Fibroblast of lung (primary cell): Measurements from ENCODE around the gene TTLL10. TPM values are rescaled to one million over a fixed set of nuclear protein-coding genes. Genes with fewer than 3 reads are reported as not detected.

Experiments
- DNase-seq, 2 donors: peaks; one replicate each; pipeline versions ENCODE4 v3.0.0 to v3.0.0-alpha.2; 2010; ENCODE audit warnings: low read depth in 2 of 2
- H2AFZ ChIP-seq: 2 replicates; pipeline ENCODE4 v1.5.1; 2012; ENCODE audit warnings: low read length, control low read depth, inconsistent platforms
- H3K27ac ChIP-seq: 2 replicates; pipeline ENCODE4 v1.5.1; 2011; ENCODE audit warnings: low read length, control low read depth; ENCODE audit not compliant: insufficient read depth
- H3K27me3 ChIP-seq: 2 replicates; pipeline ENCODE4 v1.5.1; 2011; ENCODE audit warnings: mild to moderate bottlenecking, low read length; ENCODE audit not compliant: control insufficient read depth, insufficient read depth
- H3K36me3 ChIP-seq: 2 replicates; pipeline ENCODE4 v1.5.1; 2011; ENCODE audit warnings: low read length; ENCODE audit not compliant: control insufficient read depth, insufficient read depth
- H3K4me1 ChIP-seq: 2 replicates; pipeline ENCODE4 v1.5.1; 2011; ENCODE audit warnings: low read length; ENCODE audit not compliant: control insufficient read depth, insufficient read depth; ENCODE audit errors: extremely low read depth
- H3K4me2 ChIP-seq: 2 replicates; pipeline ENCODE4 v1.5.1; 2011; ENCODE audit warnings: low read length, control low read depth; ENCODE audit not compliant: insufficient read depth; ENCODE audit errors: extremely low read depth
- H3K4me3 ChIP-seq, 4 experiments: fragments of 200-600 bp in 1 of 4; sonication (generic) in 1 of 4; replicated peaks in 1 of 4; 2 replicates each; pipeline ENCODE4 v1.5.1; 2011 to 2016; ENCODE audit warnings: low read length in 4 of 4, low read depth in 3 of 4, mild to moderate bottlenecking in 3 of 4, control low read depth in 2 of 4, inconsistent platforms in 1 of 4, mixed read lengths in 1 of 4; ENCODE audit not compliant: insufficient read depth in 1 of 4; ENCODE audit errors: control extremely low read depth in 1 of 4
- H3K79me2 ChIP-seq: 2 replicates; pipeline ENCODE4 v1.5.1; 2012; ENCODE audit warnings: mild to moderate bottlenecking, low read length, inconsistent platforms; ENCODE audit not compliant: control insufficient read depth, insufficient read depth
- H3K9ac ChIP-seq: 2 replicates; pipeline ENCODE4 v1.5.1; 2011; ENCODE audit warnings: mild to moderate bottlenecking, low read length, control low read depth; ENCODE audit not compliant: insufficient read depth
- H3K9me3 ChIP-seq: 2 replicates; pipeline ENCODE4 v1.5.1; 2012; ENCODE audit warnings: low read depth, low read length; ENCODE audit not compliant: control insufficient read depth, insufficient read depth
- H4K20me1 ChIP-seq: 2 replicates; pipeline ENCODE4 v1.5.1; 2011; ENCODE audit warnings: low read length; ENCODE audit not compliant: control insufficient read depth, insufficient read depth; ENCODE audit errors: extremely low read depth
- CTCF ChIP-seq, 2 donors: IDR thresholded peaks in 1 of 2; conservative IDR thresholded peaks in 1 of 2; 1 replicate in 1 of 2; 2 replicates in 1 of 2; pipeline ENCODE4 v1.5.1; 2011 to 2012; ENCODE audit warnings: low read length in 2 of 2, control low read depth in 1 of 2, inconsistent platforms in 1 of 2, low read depth in 1 of 2, mild to moderate bottlenecking in 1 of 2
- EZH2 ChIP-seq: IDR thresholded peaks from 2 replicates; pipeline ENCODE4 v1.5.1; 2012; ENCODE audit warnings: low read length, control low read depth, mild to moderate bottlenecking; ENCODE audit errors: missing control alignments
- polyA plus RNA-seq, 2 donors: library from polyadenylated mRNA; depleted of rRNA in 1 of 2; stranded (reverse) in 1 of 2; unstranded in 1 of 2; fragments of >200 nt; gene quantifications; 2 replicates each; pipeline ENCODE4 v1.2.1, GENCODE V29; 2011 to 2012; ENCODE audit warnings: missing spikeins in 1 of 2
- total RNA-seq: library from RNA; depleted of rRNA; stranded (reverse); fragments of >200 nt; gene quantifications from 2 replicates; pipeline ENCODE4 v1.2.1, GENCODE V29; 2014

TTLL10 gene
- total and polyA plus RNA-seq, 2 donors (not counting 1 experiment from before 2014, with no cell fraction given): not detected

- Histone ChIP-seq H2AFZ (no peak overlapping the region), H3K79me2 (no peaks in the 10 kb centered on the region), H3K9me3 (no peaks in the 10 kb centered on the region), H3K27ac (no peak overlapping the region), H3K36me3 (no peaks in the 10 kb centered on the region), H3K4me3 (no peak overlapping the region), H4K20me1 (no peaks in the 10 kb centered on the region), H3K27me3 (no peaks in the 10 kb centered on the region), H3K9ac (no peak overlapping the region), H3K4me2 (no peak overlapping the region), H3K4me1 (peaks cover 6% of the 10 kb centered on the region)
- TF ChIP-seq EZH2: no peak
- TF ChIP-seq CTCF (conservative IDR thresholded peaks at IDR 0.05 in 1 of 2, IDR thresholded peaks at IDR 0.05 in 1 of 2; ENCODE audit: low read depth in 1 of 2, low read length in 2 of 2): no peak
- no peak for DNase-seq
Observed at GRCh38 chr1:1210726-1211540, 37.3 kb downstream of the TTLL10 start.

GRCh38 chr1:1211541-1212441 lies 38.1 kb downstream of the TTLL10 start:
- H3K27ac ChIP-seq: no peak overlapping the region
- H3K36me3 ChIP-seq: peaks cover 7% of the 10 kb centered on the region
- H3K4me3 ChIP-seq: no peak overlapping the region
- peaks cover 6% of the 10 kb centered on the region for H3K4me1 ChIP-seq
- TF ChIP-seq CTCF (conservative IDR thresholded peaks at IDR 0.05 in 1 of 2, IDR thresholded peaks at IDR 0.05 in 1 of 2; ENCODE audit: low read depth in 1 of 2, low read length in 2 of 2) (no peak), EZH2 (no peak)
- H3K79me2 ChIP-seq: no peaks in the 10 kb centered on the region
- H3K9me3 ChIP-seq: no peaks in the 10 kb centered on the region
- no peak overlapping the region for H3K4me2 ChIP-seq
- H3K9ac ChIP-seq: no peak overlapping the region
- H4K20me1 ChIP-seq: no peaks in the 10 kb centered on the region
- H3K27me3 ChIP-seq: no peaks in the 10 kb centered on the region
- H2AFZ ChIP-seq: no peak overlapping the region
- DNase-seq: no peak

GRCh38 chr1:1212780-1213344 lies 39.2 kb downstream of the TTLL10 start:
- Histone ChIP-seq H4K20me1 (no peaks in the 10 kb centered on the region), H3K27me3 (no peaks in the 10 kb centered on the region), H3K9ac (no peak overlapping the region), H3K4me1 (peaks cover 6% of the 10 kb centered on the region), H2AFZ (no peak overlapping the region), H3K4me3 (no peak overlapping the region), H3K9me3 (no peaks in the 10 kb centered on the region), H3K4me2 (no peak overlapping the region), H3K27ac (no peak overlapping the region), H3K79me2 (no peaks in the 10 kb centered on the region), H3K36me3 (peaks cover 11% of the 10 kb centered on the region)
- DNase-seq: no peak
- TF ChIP-seq CTCF (conservative IDR thresholded peaks at IDR 0.05 in 1 of 2, IDR thresholded peaks at IDR 0.05 in 1 of 2; ENCODE audit: low read depth in 1 of 2, low read length in 2 of 2) (no peak), EZH2 (no peak)
